HG02759 (cell line): ENCODE measurements around the gene NETO1.

Experiments
- ATAC-seq: cut with Tn5 transposase; IDR thresholded peaks from one replicate; pipeline ENCODE4 v1.9.1; 2021; ENCODE audit warnings: mild to moderate bottlenecking, moderate library complexity; ENCODE audit not compliant: unreplicated experiment

The NETO1 gene

DNA sequence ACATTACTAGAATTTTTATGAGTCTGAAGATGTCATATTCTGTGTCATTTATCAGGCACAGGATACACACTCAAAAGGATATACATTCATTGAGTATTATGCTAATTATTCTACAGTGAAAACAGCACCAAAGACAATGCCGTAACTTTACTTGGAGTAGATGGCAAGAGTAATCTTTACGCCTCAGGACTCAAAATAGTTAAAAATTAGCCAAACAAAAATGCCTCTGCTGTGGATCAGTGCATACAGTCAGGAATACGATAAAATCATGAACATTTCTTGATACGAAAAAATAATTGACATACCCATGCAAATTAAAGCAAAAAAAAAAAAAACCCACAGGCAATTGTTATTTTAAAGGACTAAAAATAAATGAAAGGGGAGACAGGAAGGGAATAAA lies 129.7 kb downstream of the NETO1 start:
- no peak for ATAC-seq

DNA sequence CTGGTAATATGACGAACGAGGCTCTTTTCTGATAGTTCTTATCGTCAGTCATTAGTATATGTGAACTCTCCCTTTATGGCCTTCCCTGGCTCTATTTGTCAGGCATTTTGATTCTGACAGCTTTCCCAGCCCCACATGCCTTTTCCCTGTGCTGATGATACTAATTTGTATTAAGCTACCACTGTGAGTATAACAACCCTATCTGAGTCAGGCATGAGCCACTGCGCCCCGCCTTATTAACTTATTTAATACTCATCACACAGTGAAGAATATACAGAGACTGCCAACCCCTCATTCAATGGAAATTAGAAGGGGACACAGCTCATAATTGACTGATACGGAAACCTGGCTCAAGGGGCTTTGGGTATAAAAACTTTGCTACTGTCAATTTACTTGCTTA lies 140.0 kb downstream of the NETO1 start:
- no peak for ATAC-seq

DNA sequence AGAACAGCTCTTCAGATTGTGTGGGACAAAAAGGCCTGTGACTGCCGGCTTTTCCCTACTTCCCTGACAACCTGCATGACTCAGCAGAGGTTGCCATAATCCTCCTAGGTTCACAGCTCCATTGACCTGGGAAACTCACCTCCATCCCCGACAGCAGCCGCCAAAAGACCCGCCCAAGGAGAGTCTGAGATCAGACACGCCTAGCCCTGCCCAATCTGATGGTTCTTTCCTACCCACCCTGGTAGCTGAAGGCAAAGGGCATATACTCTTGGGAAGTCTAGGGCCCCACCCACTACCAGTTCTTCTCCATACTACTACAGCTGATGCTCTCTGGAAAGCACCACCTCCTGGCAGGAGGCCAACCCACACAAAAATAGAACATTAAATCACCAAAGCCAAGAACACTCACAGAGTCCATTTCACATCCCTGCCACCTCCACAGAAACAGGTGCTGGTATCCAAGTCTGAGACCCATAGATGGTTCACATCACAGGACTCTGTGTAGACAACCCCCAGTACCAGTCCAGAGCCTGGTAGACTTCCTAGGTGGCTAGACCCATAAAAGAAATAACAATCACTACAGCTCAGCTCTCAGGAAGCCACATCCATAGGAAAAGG lies 140.6 kb downstream of the NETO1 start:
- ATAC-seq = no peak

DNA sequence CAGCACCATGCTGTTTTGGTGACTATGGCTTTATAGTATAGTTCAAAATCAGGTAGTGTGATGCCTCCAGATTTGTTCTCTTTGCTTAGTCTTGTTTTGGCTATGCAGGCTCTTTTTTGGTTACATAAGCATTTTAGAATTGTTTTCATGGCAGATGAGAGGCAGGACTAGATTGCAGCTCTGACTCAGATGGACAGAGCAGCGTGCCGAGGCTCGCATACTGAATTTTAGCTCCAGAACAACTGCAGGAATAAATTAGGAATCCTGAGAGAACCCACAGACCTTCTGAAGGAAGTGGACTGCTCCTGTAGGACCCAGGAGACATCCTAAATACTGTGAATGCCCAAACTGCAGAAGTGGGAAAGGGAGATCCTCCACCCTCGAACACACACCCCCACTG lies 141.6 kb downstream of the NETO1 start:
- ATAC-seq = no peak

DNA sequence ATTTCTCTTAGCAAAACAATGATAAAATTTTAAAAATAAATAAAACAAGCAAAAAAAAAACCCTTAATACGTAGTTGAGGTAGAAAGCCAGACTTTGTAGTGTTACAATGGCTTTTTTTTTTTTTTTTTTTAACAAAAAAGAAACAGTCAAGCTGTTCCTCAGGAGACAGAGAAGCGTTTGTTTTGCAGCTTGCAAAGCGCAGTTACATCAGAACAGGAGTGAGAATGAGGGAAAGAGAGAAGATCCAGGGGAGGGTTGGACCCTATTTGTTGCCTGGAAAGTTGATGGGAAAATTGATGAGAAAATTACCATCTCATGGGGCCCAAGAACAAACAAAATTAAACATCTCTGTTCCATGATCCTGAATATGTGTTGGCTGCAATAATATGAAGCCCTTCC lies 146.5 kb downstream of the NETO1 start:
- ATAC-seq = no peak

DNA sequence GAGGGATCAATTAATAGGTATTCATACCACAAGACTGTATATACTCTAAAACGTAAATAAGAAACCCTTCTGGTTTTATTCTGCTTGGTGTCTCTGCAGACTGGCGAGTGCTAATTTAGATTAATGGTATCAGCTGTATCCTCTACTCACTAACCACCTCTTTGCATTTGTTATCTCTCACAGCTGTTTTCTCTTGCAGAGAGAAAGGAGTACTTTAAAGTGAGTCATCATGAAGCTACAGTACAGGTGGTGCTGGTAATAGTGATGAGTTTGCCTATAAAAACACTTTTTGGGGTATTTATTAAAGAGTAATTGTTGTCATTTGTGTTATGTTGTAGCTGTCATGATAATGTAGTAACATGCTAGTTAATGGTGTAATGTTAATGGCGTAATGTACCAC lies 147.7 kb downstream of the NETO1 start:
- ATAC-seq = no peak

DNA sequence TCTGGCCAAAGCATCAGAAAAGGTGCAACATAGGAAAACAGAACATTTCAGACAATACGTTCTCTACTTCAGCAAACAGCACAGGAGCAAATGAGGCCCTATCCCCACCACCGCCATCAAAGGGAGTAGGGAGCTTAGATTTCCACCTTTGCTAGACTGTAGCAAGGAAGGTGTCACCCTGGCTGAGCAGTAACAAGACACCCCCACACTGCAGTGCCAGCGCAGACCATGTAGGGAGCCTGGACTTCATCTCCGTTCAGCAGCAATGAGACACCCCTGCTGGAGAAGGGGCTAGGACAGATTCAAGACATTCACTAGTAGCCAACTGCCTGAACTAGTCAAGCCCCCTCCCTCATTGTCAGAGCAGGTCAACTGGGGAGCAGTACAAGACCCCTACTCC lies 163.6 kb downstream of the NETO1 start:
- ATAC-seq = no peak

DNA sequence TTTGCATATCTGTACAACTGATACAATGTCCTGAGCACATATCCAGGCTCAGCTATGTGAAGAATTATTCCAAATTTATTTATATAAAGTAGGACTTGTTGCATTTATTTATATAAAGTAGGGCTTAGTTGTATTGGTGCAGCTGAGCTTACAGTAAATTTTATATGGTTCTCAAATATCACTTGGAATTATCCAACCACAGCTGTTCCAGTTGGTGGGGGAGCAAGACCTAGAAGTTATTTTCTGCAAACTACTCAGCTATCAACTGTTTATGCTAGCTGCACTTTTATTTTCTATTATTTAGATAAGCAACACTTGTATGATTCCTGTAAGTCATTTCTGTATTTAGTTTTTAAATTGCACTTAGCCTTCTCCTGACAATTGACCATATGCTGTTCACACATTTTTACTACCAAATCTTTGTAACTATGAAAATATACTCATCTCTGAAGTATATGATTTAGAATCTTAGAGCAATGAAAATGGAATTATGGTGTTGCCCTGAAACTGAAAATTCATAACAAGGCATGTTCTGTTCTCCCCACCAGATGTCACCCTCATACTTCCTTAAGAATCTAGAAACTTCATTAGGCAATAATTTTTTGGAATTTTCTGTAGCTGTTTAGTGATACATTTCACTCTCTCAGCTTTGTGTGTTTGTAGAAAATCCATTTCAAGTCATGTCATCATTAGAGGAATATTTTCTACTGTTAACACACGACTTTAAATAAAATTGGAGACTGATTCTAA lies 166.7 kb downstream of the NETO1 start:
- no peak for ATAC-seq

DNA sequence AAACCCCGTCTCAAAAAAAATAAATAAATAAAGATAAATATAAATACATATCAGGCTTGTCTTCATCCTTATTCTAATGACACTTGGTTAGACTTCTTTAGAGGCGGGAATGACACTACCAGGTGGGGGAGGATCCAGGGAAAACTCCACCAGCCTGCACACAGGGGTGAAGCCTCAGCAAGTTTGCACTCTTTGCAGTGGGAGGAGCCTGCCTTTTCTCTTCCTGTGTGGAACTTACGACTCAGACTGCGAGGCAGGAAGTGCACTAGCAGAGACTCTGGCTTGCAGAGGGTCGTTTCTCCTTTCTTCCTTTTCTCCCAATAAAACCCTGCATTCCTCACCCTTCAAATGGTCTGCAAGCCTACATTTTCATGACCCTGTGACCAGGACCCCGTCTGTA lies 170.1 kb downstream of the NETO1 start:
- no peak for ATAC-seq

DNA sequence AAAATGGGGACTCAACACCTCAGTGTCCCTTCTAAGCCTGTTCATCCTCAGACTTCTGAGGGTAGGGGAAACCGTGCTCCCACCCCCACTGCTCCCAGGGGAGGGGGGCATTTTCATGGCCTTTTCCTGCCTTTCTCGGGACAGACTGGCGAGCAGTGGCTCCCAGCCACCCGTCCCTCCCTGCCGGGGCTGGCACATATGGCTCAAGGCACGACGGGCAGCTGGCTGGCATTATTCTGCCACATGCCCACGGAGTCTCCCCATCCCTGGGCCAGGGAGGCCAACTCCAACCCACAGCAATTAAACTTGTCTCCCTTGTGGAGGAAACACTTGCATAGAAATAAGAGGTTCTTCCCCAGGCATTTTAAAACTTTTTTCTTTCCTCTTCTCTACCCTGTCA lies 175.2 kb downstream of the NETO1 start:
- no peak for ATAC-seq
